ENCODE measurements around the gene NUP88.

- TF ChIP-seq POLR2A (IDR thresholded peaks at IDR 0.05), result no peak
- TF ChIP-seq, protein P1, sequence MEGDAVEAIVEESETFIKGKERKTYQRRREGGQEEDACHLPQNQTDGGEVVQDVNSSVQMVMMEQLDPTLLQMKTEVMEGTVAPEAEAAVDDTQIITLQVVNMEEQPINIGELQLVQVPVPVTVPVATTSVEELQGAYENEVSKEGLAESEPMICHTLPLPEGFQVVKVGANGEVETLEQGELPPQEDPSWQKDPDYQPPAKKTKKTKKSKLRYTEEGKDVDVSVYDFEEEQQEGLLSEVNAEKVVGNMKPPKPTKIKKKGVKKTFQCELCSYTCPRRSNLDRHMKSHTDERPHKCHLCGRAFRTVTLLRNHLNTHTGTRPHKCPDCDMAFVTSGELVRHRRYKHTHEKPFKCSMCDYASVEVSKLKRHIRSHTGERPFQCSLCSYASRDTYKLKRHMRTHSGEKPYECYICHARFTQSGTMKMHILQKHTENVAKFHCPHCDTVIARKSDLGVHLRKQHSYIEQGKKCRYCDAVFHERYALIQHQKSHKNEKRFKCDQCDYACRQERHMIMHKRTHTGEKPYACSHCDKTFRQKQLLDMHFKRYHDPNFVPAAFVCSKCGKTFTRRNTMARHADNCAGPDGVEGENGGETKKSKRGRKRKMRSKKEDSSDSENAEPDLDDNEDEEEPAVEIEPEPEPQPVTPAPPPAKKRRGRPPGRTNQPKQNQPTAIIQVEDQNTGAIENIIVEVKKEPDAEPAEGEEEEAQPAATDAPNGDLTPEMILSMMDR (IDR thresholded peaks at IDR 0.05), result no peak
- no peak for TF ChIP-seq EP300 (IDR thresholded peaks at IDR 0.05)
These were observed 12.6 kb upstream of the NUP88 start for GRCh38 chr17:5431949-5432556.

Measured in upper lobe of left lung (tissue), 4 donors.